Astrocyte of the spinal cord (primary cell): Measurements from ENCODE around the gene OR13C2.

Experiments used
- DNase-seq: peaks from one replicate; pipeline ENCODE4 v3.0.0; 2011; ENCODE audit warnings: low read depth, low spot score
- H3K4me3 ChIP-seq: 2 replicates; pipeline ENCODE4 v1.5.1; 2011; ENCODE audit warnings: low read depth, mild to moderate bottlenecking, low read length, moderate library complexity
- in situ Hi-C: cut with HindIII; loops from 2 replicates; pipeline ENCODE4 v1.10.0; 2017; ENCODE audit warnings: low sequenced_read_pairs
- TF ChIP-seq, protein P1 (sequence below): IDR thresholded peaks from 2 replicates; pipeline ENCODE4 v1.5.1; 2012; ENCODE audit warnings: low read depth, mild to moderate bottlenecking, low read length, inconsistent platforms

Gene OR13C2

GRCh38 chr9:104555521-104555920 is 49.9 kb downstream of the OR13C2 start:
- DNase-seq = no peak
- in situ Hi-C loops = no loop called here
- TF ChIP-seq, protein P1, sequence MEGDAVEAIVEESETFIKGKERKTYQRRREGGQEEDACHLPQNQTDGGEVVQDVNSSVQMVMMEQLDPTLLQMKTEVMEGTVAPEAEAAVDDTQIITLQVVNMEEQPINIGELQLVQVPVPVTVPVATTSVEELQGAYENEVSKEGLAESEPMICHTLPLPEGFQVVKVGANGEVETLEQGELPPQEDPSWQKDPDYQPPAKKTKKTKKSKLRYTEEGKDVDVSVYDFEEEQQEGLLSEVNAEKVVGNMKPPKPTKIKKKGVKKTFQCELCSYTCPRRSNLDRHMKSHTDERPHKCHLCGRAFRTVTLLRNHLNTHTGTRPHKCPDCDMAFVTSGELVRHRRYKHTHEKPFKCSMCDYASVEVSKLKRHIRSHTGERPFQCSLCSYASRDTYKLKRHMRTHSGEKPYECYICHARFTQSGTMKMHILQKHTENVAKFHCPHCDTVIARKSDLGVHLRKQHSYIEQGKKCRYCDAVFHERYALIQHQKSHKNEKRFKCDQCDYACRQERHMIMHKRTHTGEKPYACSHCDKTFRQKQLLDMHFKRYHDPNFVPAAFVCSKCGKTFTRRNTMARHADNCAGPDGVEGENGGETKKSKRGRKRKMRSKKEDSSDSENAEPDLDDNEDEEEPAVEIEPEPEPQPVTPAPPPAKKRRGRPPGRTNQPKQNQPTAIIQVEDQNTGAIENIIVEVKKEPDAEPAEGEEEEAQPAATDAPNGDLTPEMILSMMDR = no peak
- H3K4me3 ChIP-seq = no peak overlapping the region
